NCI-H2081 (cell line): ENCODE results near the gene SPEN.
"Not testable (repeated sequence)": the region's sequence is repeated elsewhere in the genome, so short reads cannot be mapped to it uniquely, and the experiment has no call there.

Experiments
- DNase-seq, 2 experiments: peaks; one replicate each; lab custom pipeline; 2025; lab: John Stamatoyannopoulos, UW

SPEN gene

DNA sequence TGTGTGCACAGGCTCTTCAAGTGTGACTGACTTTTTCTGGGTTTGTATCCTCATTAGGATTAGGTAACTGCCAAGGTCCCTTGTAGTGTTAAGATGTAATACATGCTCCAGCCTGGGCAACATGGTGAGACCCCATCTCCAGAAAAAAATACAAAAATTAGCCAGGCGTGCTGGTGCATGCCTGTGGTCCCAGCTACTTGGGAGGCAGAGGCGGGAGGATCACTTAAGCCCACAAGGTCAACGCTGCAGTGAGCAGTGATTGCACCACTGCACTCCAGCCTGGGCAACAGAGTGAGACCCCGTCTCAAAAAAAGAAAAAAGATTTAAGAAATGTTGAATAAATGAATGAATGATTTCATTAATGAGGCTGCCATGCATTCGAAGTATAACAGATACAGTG, 113.3 kb downstream of the SPEN start:
- no peak for DNase-seq

- no peak for DNase-seq
Observed at GRCh38 chr1:15961492-15961891, 114.0 kb downstream of the SPEN start.

- DNase-seq: no peak
Observed at GRCh38 chr1:15962176-15962575, 114.7 kb downstream of the SPEN start.

DNA sequence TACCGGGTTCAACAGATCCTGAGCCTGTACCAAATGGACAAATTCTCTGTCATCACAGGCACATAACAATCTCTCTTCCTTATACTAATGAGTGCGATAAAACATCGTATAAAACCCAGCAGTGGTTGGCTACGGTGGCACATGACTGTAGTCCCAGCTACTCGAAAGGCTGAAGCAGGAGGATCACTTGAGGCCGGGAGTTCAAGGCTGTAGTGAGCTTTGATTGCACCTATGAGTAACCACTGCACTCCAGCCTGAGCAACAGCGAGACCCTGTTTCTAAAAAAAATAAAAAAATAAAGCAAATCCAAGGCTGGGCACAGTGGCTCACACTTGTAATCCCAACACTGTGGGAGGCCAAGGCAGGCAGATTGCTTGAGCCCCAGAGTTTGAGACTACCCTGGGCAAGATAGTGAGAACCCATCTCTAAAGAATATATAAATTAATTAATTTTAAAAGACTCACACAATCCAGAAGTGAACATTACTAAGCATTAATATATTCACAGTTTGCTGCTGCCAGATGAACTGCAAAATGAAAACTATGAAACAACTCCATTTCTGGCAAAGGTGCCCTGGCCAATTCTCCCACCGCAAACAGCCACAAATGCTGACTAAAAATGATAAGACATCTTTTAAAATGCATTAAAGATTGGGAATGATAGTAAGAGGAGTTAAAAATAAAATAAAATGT, 115.3 kb downstream of the SPEN start:
- no peak for DNase-seq

- no peak for DNase-seq
Observed at GRCh38 chr1:15963363-15963967, 116.0 kb downstream of the SPEN start.

DNA sequence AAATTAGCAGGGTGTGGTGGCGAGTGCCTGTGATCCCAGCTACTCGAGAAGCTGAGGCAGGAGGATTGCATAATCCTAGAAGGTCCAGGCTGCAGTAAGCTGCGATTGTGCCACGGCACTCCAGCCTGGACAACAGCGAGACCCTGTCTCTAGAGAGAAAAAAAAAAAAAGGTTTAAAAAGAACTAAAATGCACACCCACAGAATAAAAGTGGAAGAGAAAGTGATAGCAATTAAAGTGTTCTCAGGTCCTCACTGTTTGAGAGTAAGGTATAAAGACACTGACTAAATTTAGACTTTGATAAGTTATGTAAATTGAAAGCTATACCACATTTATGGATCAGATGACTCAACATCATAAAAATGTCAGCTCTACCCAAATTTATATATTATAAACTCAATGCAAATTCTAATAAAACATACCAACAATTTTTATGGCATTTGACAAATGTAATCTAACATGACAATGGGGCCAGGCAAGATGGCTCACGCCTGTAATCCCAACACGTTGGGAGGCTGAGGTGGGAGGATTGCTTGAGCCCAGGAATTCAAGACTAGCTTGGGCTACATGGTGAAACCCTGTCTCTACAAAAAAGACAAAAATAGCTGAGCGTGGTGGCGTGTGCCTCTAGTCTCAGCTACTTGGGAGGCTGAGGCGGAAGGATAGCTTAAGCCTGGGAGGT, 116.6 kb downstream of the SPEN start:
- DNase-seq: no peak

DNA sequence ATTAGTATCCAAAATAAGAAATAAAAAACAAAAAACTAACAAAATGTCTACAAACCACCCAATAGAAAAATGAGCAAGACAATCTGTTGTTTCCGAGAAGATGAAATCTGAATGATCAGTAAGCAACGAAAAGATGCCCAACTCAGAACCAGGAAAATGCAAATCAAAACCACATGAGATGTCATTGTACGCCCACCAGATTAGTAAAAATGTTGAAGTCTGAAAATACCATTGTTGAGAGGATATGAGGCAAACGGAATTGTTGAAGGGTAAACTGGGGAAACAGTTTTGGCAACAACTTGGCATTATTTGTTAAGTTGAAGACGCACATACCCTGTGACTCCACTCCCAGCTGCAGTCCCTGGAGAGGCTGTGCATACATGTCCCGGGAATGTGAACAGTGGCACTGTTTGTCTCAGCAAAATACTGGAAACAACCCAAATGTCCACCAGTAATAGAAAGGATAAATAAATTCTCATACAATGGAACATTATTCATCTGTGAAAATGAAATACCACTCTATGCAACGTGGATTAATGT, 117.8 kb downstream of the SPEN start:
- no peak for DNase-seq

GRCh38 chr1:15966081-15966955, 118.8 kb downstream of the SPEN start:
- DNase-seq: no peak

GRCh38 chr1:15966956-15967344, 119.4 kb downstream of the SPEN start:
- DNase-seq: no peak

GRCh38 chr1:15968172-15968571, 120.7 kb downstream of the SPEN start:
- DNase-seq: no peak

DNA sequence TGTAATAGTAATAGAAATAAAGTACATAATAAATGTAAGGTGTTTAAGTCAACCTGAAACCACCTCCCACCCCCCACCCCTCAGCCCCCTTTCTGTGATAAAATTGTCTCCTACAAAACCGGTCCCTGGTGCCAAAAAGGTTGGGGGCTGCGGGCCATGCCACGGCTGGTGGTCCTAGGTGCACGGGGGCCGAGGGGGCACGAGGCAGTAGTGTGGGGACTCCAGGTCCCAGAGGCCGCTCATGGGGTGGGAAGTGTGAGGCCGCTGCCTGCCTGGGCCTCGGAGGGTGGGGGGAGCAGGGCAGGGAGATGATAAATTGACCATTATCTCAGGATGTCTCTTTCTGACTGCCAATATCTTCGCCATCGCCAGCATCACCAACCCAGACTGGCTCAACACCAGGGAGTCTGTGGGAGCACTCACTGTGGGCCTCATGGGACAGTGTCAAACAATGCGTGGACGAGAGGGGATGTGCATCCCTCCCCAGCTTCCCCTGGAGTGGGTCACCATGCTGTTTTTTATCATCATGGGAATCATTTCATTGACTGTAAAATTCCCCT, 121.9 kb downstream of the SPEN start:
- no peak for DNase-seq

DNA sequence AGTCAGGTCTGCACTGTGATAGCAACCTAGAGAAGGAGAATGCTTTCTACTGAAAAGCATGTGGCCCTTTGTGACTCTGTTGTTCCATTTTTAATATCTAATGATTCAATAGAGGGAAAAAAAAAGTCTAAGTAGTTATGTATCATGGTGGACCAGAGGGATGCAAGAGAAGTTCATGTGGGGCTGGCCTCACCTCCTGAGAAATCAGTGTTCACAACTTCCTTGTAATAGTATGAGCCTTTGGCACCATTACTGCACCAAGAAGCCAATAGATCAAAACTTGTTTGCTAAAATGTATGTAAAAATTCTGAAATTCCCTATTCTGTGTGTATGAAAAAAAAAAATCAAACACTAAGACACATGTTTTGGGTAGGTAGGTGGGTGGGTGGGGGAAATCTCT, 123.4 kb downstream of the SPEN start:
- DNase-seq: no peak

GRCh38 chr1:15972409-15972808, 124.9 kb downstream of the SPEN start:
- DNase-seq: no peak

DNA sequence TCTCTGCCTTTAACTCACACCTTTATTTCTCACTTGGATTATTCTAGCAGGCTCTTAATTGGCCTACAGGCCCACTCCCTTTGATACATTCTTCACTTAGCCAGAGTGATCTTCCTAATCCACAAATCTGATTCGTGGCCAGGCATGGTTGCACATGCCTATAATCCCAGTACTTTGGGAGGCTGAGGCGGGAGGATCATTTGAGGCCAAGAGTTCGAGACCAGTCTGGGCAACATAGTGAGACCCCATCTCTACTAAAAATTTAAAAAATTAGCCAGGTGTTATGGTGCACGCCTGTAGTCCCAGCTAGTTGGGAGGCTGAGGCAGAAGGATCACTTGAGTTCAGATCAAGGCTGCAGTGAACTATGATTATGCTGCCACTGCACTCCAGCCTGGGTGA, 126.3 kb downstream of the SPEN start:
- DNase-seq: no peak

- DNase-seq: no peak
Observed at GRCh38 chr1:15974855-15975254, 127.3 kb downstream of the SPEN start.

GRCh38 chr1:15975358-15975804, 127.9 kb downstream of the SPEN start:
- peak in 1 of 2 experiments; percentile 46 for DNase-seq

GRCh38 chr1:15975805-15976680, 128.5 kb downstream of the SPEN start, which contains the start of gene ZBTB17:
TSS of gene ZBTB17 (minus strand) at chr1:15976101. CDS start at chr1:15948495, 27,606 bp downstream.
- DNase-seq: peak; percentile 94 to 96

GRCh38 chr1:15977947-15978346, 130.4 kb downstream of the SPEN start:
- DNase-seq: not testable (repeated sequence)

GRCh38 chr1:15981679-15982078, 134.2 kb downstream of the SPEN start:
- no peak for DNase-seq

GRCh38 chr1:15983275-15983674, 135.8 kb downstream of the SPEN start:
- no peak for DNase-seq
